Sigmoid colon (tissue), 7 donors: ENCODE results near the gene ARHGAP10. TPM values are rescaled to one million over a fixed set of nuclear protein-coding genes. Genes with fewer than 3 reads are reported as not detected.

Experiments used
- DNase-seq: peaks from one replicate; pipeline ENCODE4 v3.0.0-alpha.2; 2019
- H3K27ac ChIP-seq, 4 donors: fragments of 200-600 bp; sonication (generic); one replicate each; pipeline ENCODE4 v1.5.1; 2016 to 2019; ENCODE audit warnings: mild to moderate bottlenecking in 1 of 4
- H3K27me3 ChIP-seq, 3 donors: fragments of 200-600 bp; sonication (generic); one replicate each; pipeline ENCODE4 v1.5.1; 2019; ENCODE audit warnings: mild to moderate bottlenecking in 1 of 3
- H3K36me3 ChIP-seq, 4 donors: fragments of 200-600 bp; sonication (generic); one replicate each; pipeline ENCODE4 v1.5.1; 2016 to 2019
- H3K4me1 ChIP-seq, 4 donors: fragments of 200-600 bp; sonication (generic); one replicate each; pipeline ENCODE4 v1.5.1; 2017 to 2019
- H3K4me3 ChIP-seq, 4 donors: fragments of 200-600 bp; sonication (generic); one replicate each; pipeline ENCODE4 v1.5.1; 2017 to 2019; ENCODE audit warnings: mild to moderate bottlenecking in 2 of 4, moderate library complexity in 1 of 4
- H3K9me3 ChIP-seq, 4 donors: fragments of 200-600 bp in 3 of 4; sonication (generic) in 3 of 4; one replicate each; pipeline versions ENCODE4 v1.5.1 to v1.6.1; 2013 to 2019
- EP300 ChIP-seq, 4 donors: sonication (generic); formaldehyde crosslinking; IDR thresholded peaks; one replicate each; pipeline ENCODE4 v1.6.1; 2017; ENCODE audit warnings: antibody characterized with exemption in 4 of 4
- POLR2A ChIP-seq, 2 donors: fragments of 450-650 bp; IDR thresholded peaks; one replicate each; pipeline ENCODE4 v1.6.1; 2016; ENCODE audit warnings: antibody characterized with exemption in 2 of 2, mild to moderate bottlenecking in 2 of 2, moderate library complexity in 2 of 2
- POLR2AphosphoS5 ChIP-seq, 4 donors: sonication (generic); formaldehyde crosslinking; IDR thresholded peaks; one replicate each; pipeline ENCODE4 v1.6.1; 2017; ENCODE audit warnings: antibody characterized with exemption in 4 of 4
- WGBS, 2 donors: extraction: QIAGEN DNeasy Blood & Tissue Kit; methylation state at CpG; one replicate each; pipeline ENCODE4 v1.1.7; 2013; 5-methylcytosine and 5-hydroxymethylcytosine counted together
- intact Hi-C: fragments of 100-400 bp; cut with DNase I; formaldehyde crosslinking; loops from one replicate; pipeline ENCODE4 v1.15.1; 2023
- polyA plus RNA-seq, 3 donors: library from polyadenylated mRNA; stranded (reverse); fragments of 200-250 nt; gene quantifications; one replicate each; pipeline ENCODE4 v1.2.3, GENCODE V29; 2013
- total RNA-seq, 4 donors: library from RNA; depleted of rRNA; stranded (reverse); fragments of >200 nt; gene quantifications; one replicate each; pipeline ENCODE4 v1.1.0, GENCODE V29; 2016
- TF ChIP-seq, protein P1 (sequence below), 4 experiments: fragments of 450-650 bp in 3 of 4; fragments of 200-600 bp in 1 of 4; IDR thresholded peaks; one replicate each; pipeline ENCODE4 v1.5.1; 2016 to 2019; ENCODE audit warnings: antibody characterized with exemption in 4 of 4, mild to moderate bottlenecking in 3 of 4, moderate library complexity in 2 of 4
- donor health status: healthy with polysubstance abuse.
- donor health status: Bipolar disorder and iron deficiency.
- donor health status: healthy.

Gene ARHGAP10
- total and polyA plus RNA-seq, 7 donors = 3.0 to 158 (median 123) TPM

DNA sequence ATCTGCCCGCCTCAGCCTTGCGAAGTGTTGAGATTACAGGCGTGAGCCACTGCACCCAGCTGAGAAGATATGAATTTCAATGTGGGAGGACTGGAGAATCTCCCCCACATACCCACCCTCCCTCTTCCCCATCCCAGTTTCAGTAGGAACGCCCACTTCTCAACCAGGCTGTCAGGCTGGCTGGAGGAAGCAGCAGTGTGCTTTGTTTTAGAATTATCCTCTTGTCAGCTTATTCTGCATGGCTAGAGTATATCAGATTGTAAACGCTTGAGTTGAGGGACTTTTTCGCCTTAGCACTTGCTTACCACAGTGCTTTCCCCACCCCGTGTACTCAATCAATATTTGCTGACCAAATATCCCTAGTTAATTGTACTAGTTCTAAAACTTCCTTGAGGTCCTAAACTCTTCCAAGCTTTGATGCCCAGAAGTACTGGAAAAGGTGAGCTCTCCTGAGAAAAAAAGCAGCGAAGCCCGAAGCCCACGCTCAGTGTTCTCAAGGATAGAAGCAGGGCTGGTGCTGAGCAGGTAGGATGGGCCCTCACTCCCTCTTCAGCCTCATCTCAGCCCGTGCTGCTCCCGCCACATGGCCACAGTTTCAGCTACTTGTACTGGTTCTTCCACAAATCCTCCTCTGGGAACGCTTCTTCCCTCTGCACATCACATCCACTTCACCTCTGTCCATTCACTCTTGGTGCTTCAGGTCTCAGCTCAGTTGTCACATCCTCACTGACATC lies 7.3 kb upstream of the ARHGAP10 start:
- no peak overlapping the region for H3K27ac ChIP-seq
- H3K27me3 ChIP-seq = no peaks in the 10 kb centered on the region
- no peaks in the 10 kb centered on the region for H3K9me3 ChIP-seq
- DNase-seq = no peak
- H3K4me3 ChIP-seq = no peak overlapping the region
- intact Hi-C loops = no loop called here
- WGBS, 2 donors = 49 to 76% methylated on average over 13 of the region's 13 CpGs
- no peaks in the 10 kb centered on the region for H3K36me3 ChIP-seq
- peaks cover 0 to 9% (median 2%) of the 10 kb centered on the region in 4 donors for H3K4me1 ChIP-seq
- TF ChIP-seq, protein P1, sequence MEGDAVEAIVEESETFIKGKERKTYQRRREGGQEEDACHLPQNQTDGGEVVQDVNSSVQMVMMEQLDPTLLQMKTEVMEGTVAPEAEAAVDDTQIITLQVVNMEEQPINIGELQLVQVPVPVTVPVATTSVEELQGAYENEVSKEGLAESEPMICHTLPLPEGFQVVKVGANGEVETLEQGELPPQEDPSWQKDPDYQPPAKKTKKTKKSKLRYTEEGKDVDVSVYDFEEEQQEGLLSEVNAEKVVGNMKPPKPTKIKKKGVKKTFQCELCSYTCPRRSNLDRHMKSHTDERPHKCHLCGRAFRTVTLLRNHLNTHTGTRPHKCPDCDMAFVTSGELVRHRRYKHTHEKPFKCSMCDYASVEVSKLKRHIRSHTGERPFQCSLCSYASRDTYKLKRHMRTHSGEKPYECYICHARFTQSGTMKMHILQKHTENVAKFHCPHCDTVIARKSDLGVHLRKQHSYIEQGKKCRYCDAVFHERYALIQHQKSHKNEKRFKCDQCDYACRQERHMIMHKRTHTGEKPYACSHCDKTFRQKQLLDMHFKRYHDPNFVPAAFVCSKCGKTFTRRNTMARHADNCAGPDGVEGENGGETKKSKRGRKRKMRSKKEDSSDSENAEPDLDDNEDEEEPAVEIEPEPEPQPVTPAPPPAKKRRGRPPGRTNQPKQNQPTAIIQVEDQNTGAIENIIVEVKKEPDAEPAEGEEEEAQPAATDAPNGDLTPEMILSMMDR (IDR thresholded peaks at IDR 0.05) = no peak
- TF ChIP-seq POLR2AphosphoS5 (IDR thresholded peaks at IDR 0.05) (no peak), EP300 (IDR thresholded peaks at IDR 0.05) (no peak), POLR2A (IDR thresholded peaks at IDR 0.05) (no peak)

GRCh38 chr4:147725673-147726072 lies 6.2 kb upstream of the ARHGAP10 start:
- Histone ChIP-seq H3K4me1 (peaks cover 0 to 9% (median 2%) of the 10 kb centered on the region in 4 donors), H3K27ac (no peak overlapping the region), H3K36me3 (no peaks in the 10 kb centered on the region), H3K4me3 (no peak overlapping the region), H3K27me3 (no peaks in the 10 kb centered on the region), H3K9me3 (no peaks in the 10 kb centered on the region)
- intact Hi-C loops = no loop called here
- 72 to 89% methylated on average over 4 of the region's 4 CpGs for WGBS, 2 donors
- no peak for DNase-seq
- TF ChIP-seq, protein P1 (IDR thresholded peaks at IDR 0.05) = no peak
- no peak for TF ChIP-seq EP300 (IDR thresholded peaks at IDR 0.05)
- no peak for TF ChIP-seq POLR2AphosphoS5 (IDR thresholded peaks at IDR 0.05)
- TF ChIP-seq POLR2A (IDR thresholded peaks at IDR 0.05) = no peak

DNA sequence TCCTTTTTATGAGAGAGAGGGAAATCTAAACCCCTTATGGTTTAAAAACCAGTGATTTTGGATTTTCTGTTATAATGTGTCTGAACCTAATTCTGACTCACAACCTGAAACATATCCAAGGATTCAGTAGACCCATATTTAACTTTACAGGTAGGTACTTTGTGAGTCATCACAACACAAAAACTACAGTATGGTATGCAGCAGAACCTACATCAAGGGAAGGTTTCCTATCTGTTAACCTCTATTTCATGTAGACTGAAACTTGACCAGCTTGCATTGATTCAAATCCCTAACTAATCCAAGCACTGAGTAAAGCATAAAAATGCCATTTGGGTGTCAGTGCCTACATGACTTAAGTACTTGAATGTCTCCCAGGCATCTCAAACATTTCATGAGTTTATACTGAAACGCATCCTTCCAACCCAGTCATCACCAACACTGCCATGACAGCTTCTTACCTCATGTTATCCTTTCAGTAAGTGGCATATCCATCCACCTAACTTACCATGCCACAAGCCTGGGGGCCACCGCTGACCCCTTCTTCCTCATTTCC lies 4.3 kb upstream of the ARHGAP10 start:
- no peak overlapping the region for H3K27ac ChIP-seq
- intact Hi-C loops = no loop called here
- TF ChIP-seq EP300 (IDR thresholded peaks at IDR 0.05) = no peak
- TF ChIP-seq POLR2A (IDR thresholded peaks at IDR 0.05) = no peak
- no peak for TF ChIP-seq POLR2AphosphoS5 (IDR thresholded peaks at IDR 0.05)
- TF ChIP-seq, protein P1 (IDR thresholded peaks at IDR 0.05) = no peak
- H3K36me3 ChIP-seq = no peaks in the 10 kb centered on the region
- H3K4me1 ChIP-seq = peaks cover 0 to 16% (median 4%) of the 10 kb centered on the region in 4 donors
- no peaks in the 10 kb centered on the region for H3K27me3 ChIP-seq
- 96% methylated on average over 2 of the region's 2 CpGs for WGBS, 2 donors
- H3K9me3 ChIP-seq = no peaks in the 10 kb centered on the region
- H3K4me3 ChIP-seq = no peak overlapping the region
- DNase-seq = no peak

GRCh38 chr4:147730333-147730732 lies 1.6 kb upstream of the ARHGAP10 start:
- intact Hi-C loops = loop anchor here (2.0 to 5.0 kb wide), 2 partner anchors 117 to 136 kb away; no protein-coding TSS in a partner anchor
- WGBS, 2 donors = 44 to 75% methylated on average over 4 of the region's 4 CpGs
- H3K27ac ChIP-seq = no peak overlapping the region

More at GRCh38 chr4:147730333-147730732, 1.6 kb upstream of the ARHGAP10 start:
- H3K9me3 ChIP-seq = no peaks in the 10 kb centered on the region
- no peaks in the 10 kb centered on the region for H3K36me3 ChIP-seq
- no peak for DNase-seq
- H3K4me1 ChIP-seq = peaks cover 0 to 29% (median 15%) of the 10 kb centered on the region in 4 donors
- TF ChIP-seq, protein P1 (IDR thresholded peaks at IDR 0.05) = peak in 1 of 4 experiments; percentile 21
- no peak for TF ChIP-seq POLR2A (IDR thresholded peaks at IDR 0.05)
- no peaks in the 10 kb centered on the region for H3K27me3 ChIP-seq
- no peak overlapping the region for H3K4me3 ChIP-seq
